Measurements from ENCODE around the gene FBXO31. TPM values are rescaled to one million over a fixed set of nuclear protein-coding genes. Genes with fewer than 3 reads are reported as not detected.

The FBXO31 gene
- total and polyA plus RNA-seq, 9 of the 15 experiments (the other 6 are each of a cell fraction or from before 2014, with no cell fraction given), result 0.18 to 33.3 (median 10.9) TPM

GRCh38 chr16:87371261-87371866 is 12.2 kb downstream of the FBXO31 start:
- peaks cover 83% of the 10 kb centered on the region for H3K79me2 ChIP-seq (ENCODE audit: control insufficient read depth, insufficient read depth, low read length)
- H3K9me1 ChIP-seq (ENCODE audit: control insufficient read depth, insufficient read depth, low read length), result no peaks in the 10 kb centered on the region
- ATAC-seq (no peak), FAIRE-seq (no peak), DNase-seq (ENCODE audit: extremely low read depth in 1 of 4, low spot score in 3 of 4) (no peak)
- H3K9me3 ChIP-seq (replicated peaks; ENCODE audit: control insufficient read depth, insufficient read depth, low read depth, low read length), result no peaks in the 10 kb centered on the region
- peaks cover 9% of the 10 kb centered on the region; the same call in 1 of the 2 replicates for H4K20me1 ChIP-seq (replicated peaks; ENCODE audit: control insufficient read depth, insufficient read depth, low read length)
- peaks cover 9 to 11% of the 10 kb centered on the region in 2 experiments; a peak in 4 of 5 replicates for H3K4me1 ChIP-seq (replicated peaks in 1 of 2; ENCODE audit: control insufficient read depth in 2 of 2, insufficient read depth in 2 of 2, low read length in 2 of 2)
- no peak overlapping the region for H3K4me3 ChIP-seq
- no peak overlapping the region for H3K27ac ChIP-seq (ENCODE audit: extremely low read depth, low read depth, low read length)
- intact Hi-C loops (cut with micrococcal nuclease) (no loop called here), in situ Hi-C loops (cut with MboI) (no loop called here)
- no peaks in the 10 kb centered on the region for H3K27me3 ChIP-seq (ENCODE audit: control insufficient read depth in 2 of 2, insufficient read depth in 2 of 2, low read length in 2 of 2)
- H3K4me2 ChIP-seq (ENCODE audit: insufficient read depth, low read length), result no peak overlapping the region
- no peak overlapping the region for H2AFZ ChIP-seq (ENCODE audit: low read depth, low read length)
- ChIA-PET CTCF (ENCODE audit: low intra/inter-chr PET ratio) (no interaction called here), POLR2A (interaction anchor here (1.5 kb wide), 1 partner anchor 10 kb away, joined by 3 read pairs; no protein-coding TSS in a partner anchor)
- no TSS peak for BruUV-seq (replicated peaks)
- peak overlapping the region in 1 of 2 experiments; percentile 19; a peak in 1 of 4 replicates for H3K9ac ChIP-seq (ENCODE audit: insufficient read depth in 1 of 2, low read depth in 2 of 2, low read length in 2 of 2)
- TF ChIP-seq SNRNP70 (optimal IDR thresholded peaks at IDR 0.05; ENCODE audit: low read depth, low read length) (no peak), MAFG (tag; conservative IDR thresholded peaks at IDR 0.05) (no peak), CTCFL (IDR thresholded peaks at IDR 0.05; ENCODE audit: borderline replicate concordance, insufficient read depth, low read depth, low read length, poor library complexity, severe bottlenecking) (no peak), PTBP1 (IDR thresholded peaks at IDR 0.05; ENCODE audit: low read depth, low read length) (no peak), ZNF583 (CRISPR knock-in tag; IDR thresholded peaks at IDR 0.05) (no peak), TCF7L2 (IDR thresholded peaks at IDR 0.05; ENCODE audit: low read depth, low read length) (no peak), KDM4B (IDR thresholded peaks at IDR 0.05; ENCODE audit: borderline replicate concordance in 2 of 2, low read depth in 1 of 2) (no peak), CBFB (CRISPR knock-in tag; IDR thresholded peaks at IDR 0.05) (no peak), BDP1 (IDR thresholded peaks at IDR 0.05; ENCODE audit: insufficient read depth, insufficient read length) (no peak)
- TF ChIP-seq, protein P1, sequence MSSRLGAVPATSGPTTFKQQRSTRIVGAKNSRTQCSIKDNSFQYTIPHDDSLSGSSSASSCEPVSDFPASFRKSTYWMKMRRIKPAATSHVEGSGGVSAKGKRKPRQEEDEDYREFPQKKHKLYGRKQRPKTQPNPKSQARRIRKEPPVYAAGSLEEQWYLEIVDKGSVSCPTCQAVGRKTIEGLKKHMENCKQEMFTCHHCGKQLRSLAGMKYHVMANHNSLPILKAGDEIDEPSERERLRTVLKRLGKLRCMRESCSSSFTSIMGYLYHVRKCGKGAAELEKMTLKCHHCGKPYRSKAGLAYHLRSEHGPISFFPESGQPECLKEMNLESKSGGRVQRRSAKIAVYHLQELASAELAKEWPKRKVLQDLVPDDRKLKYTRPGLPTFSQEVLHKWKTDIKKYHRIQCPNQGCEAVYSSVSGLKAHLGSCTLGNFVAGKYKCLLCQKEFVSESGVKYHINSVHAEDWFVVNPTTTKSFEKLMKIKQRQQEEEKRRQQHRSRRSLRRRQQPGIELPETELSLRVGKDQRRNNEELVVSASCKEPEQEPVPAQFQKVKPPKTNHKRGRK (tag; IDR thresholded peaks at IDR 0.05), result no peak
- TF ChIP-seq, protein P2, sequence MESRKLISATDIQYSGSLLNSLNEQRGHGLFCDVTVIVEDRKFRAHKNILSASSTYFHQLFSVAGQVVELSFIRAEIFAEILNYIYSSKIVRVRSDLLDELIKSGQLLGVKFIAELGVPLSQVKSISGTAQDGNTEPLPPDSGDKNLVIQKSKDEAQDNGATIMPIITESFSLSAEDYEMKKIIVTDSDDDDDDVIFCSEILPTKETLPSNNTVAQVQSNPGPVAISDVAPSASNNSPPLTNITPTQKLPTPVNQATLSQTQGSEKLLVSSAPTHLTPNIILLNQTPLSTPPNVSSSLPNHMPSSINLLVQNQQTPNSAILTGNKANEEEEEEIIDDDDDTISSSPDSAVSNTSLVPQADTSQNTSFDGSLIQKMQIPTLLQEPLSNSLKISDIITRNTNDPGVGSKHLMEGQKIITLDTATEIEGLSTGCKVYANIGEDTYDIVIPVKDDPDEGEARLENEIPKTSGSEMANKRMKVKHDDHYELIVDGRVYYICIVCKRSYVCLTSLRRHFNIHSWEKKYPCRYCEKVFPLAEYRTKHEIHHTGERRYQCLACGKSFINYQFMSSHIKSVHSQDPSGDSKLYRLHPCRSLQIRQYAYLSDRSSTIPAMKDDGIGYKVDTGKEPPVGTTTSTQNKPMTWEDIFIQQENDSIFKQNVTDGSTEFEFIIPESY (CRISPR knock-in tag; IDR thresholded peaks at IDR 0.05), result no peak
- WGBS (ENCODE audit: insufficient coverage, low coverage, missing lambda C conversion rate), result 88% methylated on average over 20 of the region's 20 CpGs
- H3K36me3 ChIP-seq (ENCODE audit: control insufficient read depth, insufficient read depth, low read length), result peaks cover 21% of the 10 kb centered on the region; the same call in 2 of the 3 replicates

All from K562 (cell line).